ENCODE results near the gene TOX3. TPM values are rescaled to one million over a fixed set of nuclear protein-coding genes. Genes with fewer than 3 reads are reported as not detected.

TOX3 gene
- total and polyA plus RNA-seq, 2 of the 8 experiments (the other 6 are each of a cell fraction or from before 2014, with no cell fraction given), result 16.7 to 31.2 TPM

DNA sequence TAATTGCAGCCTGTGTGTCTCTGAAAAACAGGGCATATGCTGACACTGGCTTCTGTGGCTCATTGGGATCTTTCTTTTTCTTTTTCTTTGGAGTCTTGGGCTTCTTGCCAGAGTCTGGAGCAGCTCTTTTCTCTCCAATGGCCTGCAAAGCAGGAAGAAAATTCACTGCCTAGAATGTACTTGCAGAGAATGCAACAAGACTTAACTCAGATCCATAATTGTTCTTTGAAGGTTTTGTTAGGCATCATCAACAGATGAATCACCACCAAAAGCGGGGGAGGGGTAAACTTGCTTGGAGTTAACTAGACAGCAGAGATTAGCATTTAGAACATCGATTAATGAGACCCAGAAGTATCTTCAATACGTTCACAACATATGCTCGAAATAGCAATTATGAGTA lies 100.9 kb downstream of the TOX3 start:
- Histone ChIP-seq H3K4ac (replicated peaks; ENCODE audit: insufficient read length, low read depth, low read length) (no peak overlapping the region), H3K4me2 (ENCODE audit: insufficient read depth in 1 of 2, low read depth in 2 of 2, low read length in 2 of 2) (no peak overlapping the region), H3K18ac (ENCODE audit: extremely low read depth, low read length) (no peak overlapping the region), H3K14ac (ENCODE audit: insufficient read length) (no peak overlapping the region), H4K20me1 (replicated peaks in 1 of 2; ENCODE audit: control insufficient read depth in 1 of 2, insufficient read depth in 2 of 2, low read length in 2 of 2) (no peaks in the 10 kb centered on the region), H2BK20ac (ENCODE audit: low read length) (no peak overlapping the region), H2BK15ac (ENCODE audit: low read length) (no peak overlapping the region), H2BK5ac (ENCODE audit: low read depth, low read length) (no peak overlapping the region), H4K5ac (ENCODE audit: insufficient read length, low read depth, low read length) (no peak overlapping the region), H3K27me3 (replicated peaks in 1 of 4; ENCODE audit: control insufficient read depth in 3 of 4, extremely low read depth in 1 of 4, insufficient read depth in 3 of 4, low read length in 3 of 4) (no peaks in the 10 kb centered on the region), H3K79me2 (ENCODE audit: control insufficient read depth in 1 of 2, insufficient read depth in 2 of 2, low read length in 2 of 2) (no peaks in the 10 kb centered on the region), H3K4me3 (ENCODE audit: extremely low read depth in 1 of 4, insufficient read depth in 2 of 4, low read depth in 3 of 4, low read length in 4 of 4) (no peak overlapping the region), H3K9me3 (ENCODE audit: insufficient read depth in 2 of 2, low read depth in 1 of 2, low read length in 1 of 2) (no peaks in the 10 kb centered on the region), H3K56ac (replicated peaks; ENCODE audit: insufficient read length, low read depth, low read length) (no peak overlapping the region), H3K27ac (ENCODE audit: low read depth, low read length) (no peak overlapping the region), H3K9ac (replicated peaks in 1 of 4; ENCODE audit: extremely low read depth in 1 of 4, low read depth in 3 of 4, low read length in 3 of 4) (no peak overlapping the region), H4K8ac (ENCODE audit: extremely low read depth, insufficient read depth, low read length) (no peak overlapping the region), H2AFZ (ENCODE audit: low read length) (no peak overlapping the region), H3K23ac (ENCODE audit: insufficient read length) (no peak overlapping the region), H2AK5ac (ENCODE audit: low read depth, low read length) (no peak overlapping the region), H3K79me1 (ENCODE audit: low read depth, low read length) (no peaks in the 10 kb centered on the region), H3K23me2 (ENCODE audit: low read depth, low read length) (no peaks in the 10 kb centered on the region), H3K36me3 (ENCODE audit: control insufficient read depth in 2 of 4, insufficient read depth in 4 of 4, low read length in 3 of 4) (peaks cover 5 to 55% (median 19%) of the 10 kb centered on the region in 4 experiments; a peak in 7 of 8 replicates), H2BK12ac (ENCODE audit: low read depth, low read length) (no peak overlapping the region), H4K91ac (replicated peaks; ENCODE audit: insufficient read length, low read length) (no peak overlapping the region), H2BK120ac (replicated peaks; ENCODE audit: low read depth, low read length) (no peak overlapping the region), H3K4me1 (replicated peaks in 1 of 4; ENCODE audit: control insufficient read depth in 3 of 4, insufficient read depth in 4 of 4, low read length in 3 of 4) (peaks cover 0 to 8% (median 6%) of the 10 kb centered on the region in 4 experiments; a peak in 4 of 7 replicates)
- FAIRE-seq (no peak), DNase-seq (ENCODE audit: low read depth in 1 of 2, low spot score in 2 of 2) (no peak)
- ChIA-PET CTCF (ENCODE audit: partially characterized antibody) (no interaction called here), POLR2A (ENCODE audit: partially characterized antibody) (no interaction called here)
- no peak for TF ChIP-seq SIRT6 (IDR thresholded peaks at IDR 0.05; ENCODE audit: low read length)
- no peak for TF ChIP-seq JUND (IDR thresholded peaks at IDR 0.05; ENCODE audit: low read length)
- no peak for TF ChIP-seq PHF8 (conservative IDR thresholded peaks at IDR 0.05; ENCODE audit: low read depth, low read length)
- TF ChIP-seq CBX5 (IDR thresholded peaks at IDR 0.05; ENCODE audit: low read depth, low read length), result no peak
- TF ChIP-seq ATF3 (IDR thresholded peaks at IDR 0.05; ENCODE audit: insufficient read depth, low read depth, low read length), result no peak
- no peak for TF ChIP-seq EZH2 (IDR thresholded peaks at IDR 0.05; ENCODE audit: low read depth, low read length, severe bottlenecking)
- 91% methylated on average over 4 of the region's 4 CpGs; no CpG with 5 or more reads in 1 of the 2 experiments for WGBS, 2 experiments (ENCODE audit: extremely low coverage in 1 of 2, insufficient coverage in 1 of 2, insufficient read length in 1 of 2, insufficient replicate concordance in 2 of 2, low coverage in 1 of 2, low lambda C conversion rate in 2 of 2, missing lambda C conversion rate in 1 of 2)

Measured in H1 (cell line).